ENCODE data around the gene RFX2.

Gene RFX2

DNA sequence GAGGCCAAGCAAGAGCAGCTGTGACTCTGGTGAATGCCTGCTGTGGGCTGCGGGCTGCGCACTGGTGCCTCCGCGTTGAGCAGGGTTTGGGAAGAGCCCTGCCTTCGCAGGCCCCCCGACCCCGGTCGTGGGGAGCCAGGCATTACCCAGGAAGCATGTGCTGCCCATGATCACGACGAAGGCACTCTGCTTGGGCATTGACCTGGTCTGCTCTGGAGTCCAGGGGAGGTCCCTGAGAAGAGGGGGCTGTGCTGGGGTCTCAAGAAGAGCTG is 151.5 kb downstream of the RFX2 start:
- DNase-seq: no peak
- Histone ChIP-seq H3K4me3 (ENCODE audit: insufficient read depth, low read depth, low read length, poor library complexity, severe bottlenecking) (no peak overlapping the region), H3K27me3 (replicated peaks; ENCODE audit: control insufficient read depth, insufficient read depth, low read length, poor library complexity, severe bottlenecking) (no peaks in the 10 kb centered on the region), H3K4me1 (ENCODE audit: control insufficient read depth, insufficient read depth, low read length, poor library complexity, severe bottlenecking) (peaks cover 57% of the 10 kb centered on the region), H3K27ac (ENCODE audit: insufficient read depth, low read length, poor library complexity, severe bottlenecking) (peak overlapping the region; percentile 47), H3K36me3 (ENCODE audit: control insufficient read depth, insufficient read depth, low read length) (no peaks in the 10 kb centered on the region), H3K9me3 (ENCODE audit: control insufficient read depth, low read length) (no peaks in the 10 kb centered on the region)

DNA sequence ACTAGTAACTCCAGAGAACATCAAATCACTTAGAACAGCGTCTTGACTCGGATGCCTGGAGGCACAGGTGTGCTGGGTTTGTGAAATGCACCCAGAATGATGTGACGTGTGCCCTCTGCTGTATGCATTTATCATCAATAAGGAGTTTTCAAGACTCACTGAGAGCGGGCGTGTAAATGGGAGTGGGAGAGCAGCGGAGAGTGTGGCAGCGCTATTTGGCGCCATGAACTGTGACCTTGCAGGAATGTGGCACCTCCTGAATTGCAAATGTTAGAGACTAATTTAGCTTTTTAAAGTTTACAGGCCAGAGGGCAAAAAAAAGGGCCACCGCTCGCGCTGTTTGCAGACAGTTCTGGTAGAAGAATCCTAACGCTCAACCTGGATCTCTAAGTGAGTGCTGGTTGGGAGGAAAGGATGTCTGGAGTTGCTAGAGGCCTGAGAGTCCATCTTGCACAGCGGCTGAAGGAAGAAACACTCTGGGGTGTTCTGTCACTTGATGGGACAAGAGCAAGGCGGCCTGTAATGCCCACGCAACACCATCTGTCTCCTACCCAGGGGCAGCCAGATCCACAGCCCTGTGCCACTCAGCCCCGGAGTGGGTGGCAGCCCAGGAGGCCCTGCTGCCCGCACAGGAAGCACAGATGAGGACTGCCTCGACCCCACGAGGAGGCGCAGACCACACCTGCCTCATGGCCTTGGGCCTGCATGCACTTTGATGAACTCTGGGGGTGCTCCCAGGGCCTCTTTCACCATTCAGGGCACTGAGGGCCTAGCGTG is 152.0 kb downstream of the RFX2 start:
- H3K9me3 ChIP-seq (ENCODE audit: control insufficient read depth, low read length): no peaks in the 10 kb centered on the region
- DNase-seq: no peak
- peak overlapping the region; percentile 47 for H3K27ac ChIP-seq (ENCODE audit: insufficient read depth, low read length, poor library complexity, severe bottlenecking)
- no peaks in the 10 kb centered on the region for H3K36me3 ChIP-seq (ENCODE audit: control insufficient read depth, insufficient read depth, low read length)
- H3K4me1 ChIP-seq (ENCODE audit: control insufficient read depth, insufficient read depth, low read length, poor library complexity, severe bottlenecking): peaks cover 56% of the 10 kb centered on the region
- H3K4me3 ChIP-seq (ENCODE audit: insufficient read depth, low read depth, low read length, poor library complexity, severe bottlenecking): no peak overlapping the region
- no peaks in the 10 kb centered on the region for H3K27me3 ChIP-seq (replicated peaks; ENCODE audit: control insufficient read depth, insufficient read depth, low read length, poor library complexity, severe bottlenecking)

DNA sequence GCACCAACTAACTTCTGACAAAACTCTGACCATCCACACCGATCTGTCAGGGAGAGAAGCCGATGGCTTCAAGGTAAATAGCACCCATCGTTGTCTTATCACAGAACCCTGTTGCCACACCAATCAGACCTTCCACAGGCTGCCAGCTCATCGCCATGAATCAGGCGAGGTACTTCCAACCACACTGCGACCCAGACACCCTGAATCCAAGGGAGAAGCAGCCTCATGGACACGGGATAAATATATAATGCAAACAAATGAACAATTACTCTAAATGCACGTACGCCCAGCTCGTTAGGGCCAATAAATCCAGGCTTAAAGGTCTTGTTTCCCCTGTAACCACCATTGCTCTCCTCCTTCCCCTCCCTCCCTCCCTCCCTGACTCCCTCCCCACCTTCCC is 153.1 kb downstream of the RFX2 start:
- H3K9me3 ChIP-seq (ENCODE audit: control insufficient read depth, low read length): no peaks in the 10 kb centered on the region
- peak overlapping the region; percentile 1 for H3K27ac ChIP-seq (ENCODE audit: insufficient read depth, low read length, poor library complexity, severe bottlenecking)
- peaks cover 55% of the 10 kb centered on the region for H3K4me1 ChIP-seq (ENCODE audit: control insufficient read depth, insufficient read depth, low read length, poor library complexity, severe bottlenecking)
- H3K36me3 ChIP-seq (ENCODE audit: control insufficient read depth, insufficient read depth, low read length): no peaks in the 10 kb centered on the region
- no peak overlapping the region for H3K4me3 ChIP-seq (ENCODE audit: insufficient read depth, low read depth, low read length, poor library complexity, severe bottlenecking)
- no peak for DNase-seq
- no peaks in the 10 kb centered on the region for H3K27me3 ChIP-seq (replicated peaks; ENCODE audit: control insufficient read depth, insufficient read depth, low read length, poor library complexity, severe bottlenecking)

DNA sequence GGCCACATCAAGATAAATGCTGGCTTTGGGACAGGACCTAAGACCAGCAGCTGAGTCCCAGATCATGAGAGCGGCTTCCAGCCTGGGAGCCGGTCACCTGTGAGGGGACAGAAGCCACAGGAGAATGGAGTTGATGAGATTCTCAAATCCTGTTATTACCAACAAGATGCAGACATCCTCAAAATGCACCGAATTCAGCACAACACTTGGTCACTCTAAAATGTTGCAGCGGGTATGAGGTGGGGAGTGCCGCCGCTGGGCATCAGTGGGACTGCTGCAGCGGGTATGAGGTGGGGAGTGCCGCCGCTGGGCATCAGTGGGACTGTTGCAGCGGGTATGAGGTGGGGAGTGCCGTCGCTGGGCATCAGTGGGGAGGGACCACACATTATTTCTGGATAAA is 153.6 kb downstream of the RFX2 start:
- no peaks in the 10 kb centered on the region for H3K36me3 ChIP-seq (ENCODE audit: control insufficient read depth, insufficient read depth, low read length)
- no peak overlapping the region for H3K4me3 ChIP-seq (ENCODE audit: insufficient read depth, low read depth, low read length, poor library complexity, severe bottlenecking)
- no peak overlapping the region for H3K27ac ChIP-seq (ENCODE audit: insufficient read depth, low read length, poor library complexity, severe bottlenecking)
- DNase-seq: no peak
- no peaks in the 10 kb centered on the region for H3K9me3 ChIP-seq (ENCODE audit: control insufficient read depth, low read length)
- H3K27me3 ChIP-seq (replicated peaks; ENCODE audit: control insufficient read depth, insufficient read depth, low read length, poor library complexity, severe bottlenecking): no peaks in the 10 kb centered on the region
- H3K4me1 ChIP-seq (ENCODE audit: control insufficient read depth, insufficient read depth, low read length, poor library complexity, severe bottlenecking): peaks cover 55% of the 10 kb centered on the region

DNA sequence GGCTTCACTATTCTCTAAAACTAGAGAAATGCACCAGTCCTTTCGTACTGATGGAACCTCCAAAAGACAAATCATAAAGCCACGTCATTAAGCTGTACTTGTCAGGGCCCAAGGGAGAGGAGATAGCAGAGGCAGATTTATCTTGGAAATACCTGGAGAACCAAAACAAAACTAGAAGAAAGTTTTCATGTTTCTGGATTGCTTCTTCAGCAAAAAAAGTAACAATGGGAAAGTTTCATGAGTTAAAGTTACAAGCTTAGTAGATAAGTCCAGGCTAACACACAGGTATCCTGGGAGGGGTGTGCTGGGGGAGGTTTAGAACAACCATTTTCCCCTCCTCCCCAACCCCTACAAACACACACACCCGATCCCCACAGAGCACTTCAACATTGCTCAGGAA is 154.0 kb downstream of the RFX2 start:
- no peak overlapping the region for H3K4me3 ChIP-seq (ENCODE audit: insufficient read depth, low read depth, low read length, poor library complexity, severe bottlenecking)
- H3K27me3 ChIP-seq (replicated peaks; ENCODE audit: control insufficient read depth, insufficient read depth, low read length, poor library complexity, severe bottlenecking): no peaks in the 10 kb centered on the region
- H3K4me1 ChIP-seq (ENCODE audit: control insufficient read depth, insufficient read depth, low read length, poor library complexity, severe bottlenecking): peaks cover 56% of the 10 kb centered on the region
- H3K36me3 ChIP-seq (ENCODE audit: control insufficient read depth, insufficient read depth, low read length): no peaks in the 10 kb centered on the region
- DNase-seq: no peak
- H3K9me3 ChIP-seq (ENCODE audit: control insufficient read depth, low read length): no peaks in the 10 kb centered on the region
- H3K27ac ChIP-seq (ENCODE audit: insufficient read depth, low read length, poor library complexity, severe bottlenecking): no peak overlapping the region

DNA sequence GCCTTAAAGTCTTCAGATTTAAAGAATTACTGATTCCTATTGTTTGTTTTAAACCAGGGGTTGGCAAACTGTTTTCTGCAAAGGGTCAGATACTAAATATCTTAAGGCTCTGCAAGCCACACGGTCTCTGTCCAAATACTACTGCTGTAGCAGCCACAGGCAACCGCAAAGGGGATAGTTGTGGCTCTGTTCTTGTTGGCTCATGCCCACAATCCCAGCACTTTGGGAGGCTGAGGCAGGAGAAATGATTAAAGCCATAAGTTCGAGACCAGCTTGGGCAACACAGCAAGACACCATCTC is 154.7 kb downstream of the RFX2 start:
- H3K4me1 ChIP-seq (ENCODE audit: control insufficient read depth, insufficient read depth, low read length, poor library complexity, severe bottlenecking): peaks cover 58% of the 10 kb centered on the region
- no peaks in the 10 kb centered on the region for H3K9me3 ChIP-seq (ENCODE audit: control insufficient read depth, low read length)
- H3K4me3 ChIP-seq (ENCODE audit: insufficient read depth, low read depth, low read length, poor library complexity, severe bottlenecking): no peak overlapping the region
- H3K27ac ChIP-seq (ENCODE audit: insufficient read depth, low read length, poor library complexity, severe bottlenecking): no peak overlapping the region
- no peak for DNase-seq
- H3K27me3 ChIP-seq (replicated peaks; ENCODE audit: control insufficient read depth, insufficient read depth, low read length, poor library complexity, severe bottlenecking): no peaks in the 10 kb centered on the region
- no peaks in the 10 kb centered on the region for H3K36me3 ChIP-seq (ENCODE audit: control insufficient read depth, insufficient read depth, low read length)

DNA sequence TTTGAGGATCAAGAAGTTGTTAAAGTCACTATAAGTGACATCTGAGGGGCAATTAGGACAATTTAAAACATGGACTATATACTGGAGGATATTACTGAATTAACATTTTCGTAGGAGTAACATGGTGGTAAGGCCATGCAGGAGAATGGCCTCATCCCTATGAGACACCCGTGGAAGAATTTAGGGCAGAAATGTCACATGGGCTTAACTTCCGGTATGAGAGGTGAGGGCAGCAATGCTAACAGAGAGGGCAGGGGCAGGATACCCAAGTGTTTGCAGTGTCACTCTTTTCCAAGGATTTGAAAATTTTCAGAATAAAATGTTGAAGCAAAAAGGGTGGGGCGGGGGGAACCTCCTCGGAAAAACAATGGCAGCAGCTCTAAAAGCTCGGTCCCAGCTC is 156.0 kb downstream of the RFX2 start:
- no peaks in the 10 kb centered on the region for H3K27me3 ChIP-seq (replicated peaks; ENCODE audit: control insufficient read depth, insufficient read depth, low read length, poor library complexity, severe bottlenecking)
- H3K27ac ChIP-seq (ENCODE audit: insufficient read depth, low read length, poor library complexity, severe bottlenecking): peak overlapping the region; percentile 14
- H3K36me3 ChIP-seq (ENCODE audit: control insufficient read depth, insufficient read depth, low read length): no peaks in the 10 kb centered on the region
- DNase-seq: no peak
- peaks cover 57% of the 10 kb centered on the region for H3K4me1 ChIP-seq (ENCODE audit: control insufficient read depth, insufficient read depth, low read length, poor library complexity, severe bottlenecking)
- H3K4me3 ChIP-seq (ENCODE audit: insufficient read depth, low read depth, low read length, poor library complexity, severe bottlenecking): no peak overlapping the region
- H3K9me3 ChIP-seq (ENCODE audit: control insufficient read depth, low read length): no peaks in the 10 kb centered on the region

DNA sequence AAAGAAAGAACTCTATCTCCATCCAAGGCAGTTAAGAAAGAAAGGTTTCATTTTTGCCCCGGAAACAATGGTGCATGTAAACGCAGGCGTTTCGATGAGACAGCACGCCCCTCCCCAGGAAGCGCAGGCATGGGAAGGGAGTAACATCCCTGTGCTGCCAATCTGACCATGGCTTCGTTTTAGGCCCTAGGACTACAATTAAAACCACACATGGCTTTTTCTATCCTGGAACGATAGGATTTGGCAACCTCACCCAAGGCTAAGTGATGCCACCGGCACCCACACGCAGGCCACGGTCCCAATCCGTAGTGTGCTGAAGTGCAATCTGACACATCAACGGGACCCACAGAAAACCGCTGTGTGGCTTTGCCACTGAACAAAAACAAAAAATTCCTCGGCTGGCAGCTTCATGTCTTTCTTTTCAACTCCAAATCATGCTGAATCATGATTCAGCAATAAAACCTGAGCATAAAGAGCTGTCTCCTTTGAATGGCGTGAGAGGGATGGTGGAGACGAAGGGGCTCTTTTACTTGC is 156.6 kb downstream of the RFX2 start:
- Histone ChIP-seq H3K9me3 (ENCODE audit: control insufficient read depth, low read length) (no peaks in the 10 kb centered on the region), H3K4me3 (ENCODE audit: insufficient read depth, low read depth, low read length, poor library complexity, severe bottlenecking) (peak overlapping the region; percentile 20), H3K36me3 (ENCODE audit: control insufficient read depth, insufficient read depth, low read length) (no peaks in the 10 kb centered on the region), H3K27me3 (replicated peaks; ENCODE audit: control insufficient read depth, insufficient read depth, low read length, poor library complexity, severe bottlenecking) (no peaks in the 10 kb centered on the region), H3K4me1 (ENCODE audit: control insufficient read depth, insufficient read depth, low read length, poor library complexity, severe bottlenecking) (peaks cover 58% of the 10 kb centered on the region), H3K27ac (ENCODE audit: insufficient read depth, low read length, poor library complexity, severe bottlenecking) (peak overlapping the region; percentile 26)
- no peak for DNase-seq

DNA sequence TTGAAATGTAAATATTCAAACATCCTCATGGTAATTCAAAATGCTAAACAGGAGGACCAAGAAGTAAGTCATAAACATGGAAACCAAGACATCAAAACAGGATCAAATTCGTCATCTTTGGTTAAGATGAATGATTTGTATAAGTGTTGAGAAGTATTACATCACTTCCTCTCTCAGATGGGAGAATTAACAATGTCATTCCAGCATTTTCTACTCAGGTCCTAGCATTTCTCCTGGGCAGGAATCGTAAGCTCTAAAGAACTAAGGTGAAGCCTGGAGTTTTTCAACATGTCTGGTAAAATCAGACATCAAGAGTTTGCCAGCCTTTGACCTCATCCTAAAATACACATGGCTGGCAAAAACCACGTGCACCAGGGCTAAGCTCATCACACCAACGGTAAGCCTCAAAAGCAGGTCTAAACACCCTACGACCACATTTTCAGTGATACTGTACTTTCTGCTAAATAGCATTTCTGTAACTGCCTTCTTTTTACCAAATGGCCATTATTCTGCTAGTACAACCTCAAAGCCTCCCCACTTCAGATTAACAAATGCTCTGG is 157.2 kb downstream of the RFX2 start:
- peaks cover 61% of the 10 kb centered on the region for H3K4me1 ChIP-seq (ENCODE audit: control insufficient read depth, insufficient read depth, low read length, poor library complexity, severe bottlenecking)
- H3K27me3 ChIP-seq (replicated peaks; ENCODE audit: control insufficient read depth, insufficient read depth, low read length, poor library complexity, severe bottlenecking): no peaks in the 10 kb centered on the region
- peak overlapping the region; percentile 8 for H3K4me3 ChIP-seq (ENCODE audit: insufficient read depth, low read depth, low read length, poor library complexity, severe bottlenecking)
- DNase-seq: no peak
- no peaks in the 10 kb centered on the region for H3K36me3 ChIP-seq (ENCODE audit: control insufficient read depth, insufficient read depth, low read length)
- peak overlapping the region; percentile 26 for H3K27ac ChIP-seq (ENCODE audit: insufficient read depth, low read length, poor library complexity, severe bottlenecking)
- no peaks in the 10 kb centered on the region for H3K9me3 ChIP-seq (ENCODE audit: control insufficient read depth, low read length)

DNA sequence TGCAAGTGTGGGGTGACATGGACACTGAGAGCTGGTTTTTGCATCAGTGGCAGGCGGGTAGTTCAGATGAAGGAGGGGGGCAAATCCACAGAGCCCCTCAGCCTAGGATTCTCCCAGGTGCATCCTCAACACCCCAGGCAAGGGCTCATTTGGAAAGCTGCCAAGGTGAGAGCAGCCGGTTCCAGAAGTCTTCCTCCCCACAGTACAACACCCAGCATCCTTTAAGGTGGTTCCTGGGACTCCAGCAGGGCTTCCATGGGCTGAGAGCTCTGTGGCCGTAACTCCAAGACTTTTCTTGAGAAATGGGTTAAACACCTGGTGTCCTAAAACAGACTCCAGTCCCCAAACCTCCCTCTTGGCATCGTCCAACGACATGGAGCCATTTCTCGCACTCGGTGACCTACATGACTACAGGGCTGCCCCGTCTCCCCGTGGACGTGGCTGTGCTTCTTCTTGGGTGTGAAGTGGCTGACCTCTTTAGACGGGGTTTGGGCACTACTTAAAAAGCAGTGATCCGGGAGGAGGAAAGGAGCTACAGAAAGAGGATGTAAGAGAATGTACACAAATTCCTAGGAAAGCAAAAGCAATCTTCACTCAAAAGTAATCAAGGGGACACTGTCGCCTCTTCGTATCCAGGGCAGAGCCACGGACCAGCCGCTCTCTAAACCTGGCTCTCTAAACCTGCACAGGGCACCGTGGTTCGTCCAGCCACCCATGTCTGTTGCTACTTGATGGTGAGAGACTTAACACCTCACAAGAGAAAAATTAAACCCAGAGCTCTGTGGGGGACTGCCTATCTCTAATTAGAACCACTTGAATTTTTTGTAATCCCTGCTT is 157.9 kb downstream of the RFX2 start:
- H3K4me3 ChIP-seq (ENCODE audit: insufficient read depth, low read depth, low read length, poor library complexity, severe bottlenecking): no peak overlapping the region
- peaks cover 67% of the 10 kb centered on the region for H3K4me1 ChIP-seq (ENCODE audit: control insufficient read depth, insufficient read depth, low read length, poor library complexity, severe bottlenecking)
- no peaks in the 10 kb centered on the region for H3K27me3 ChIP-seq (replicated peaks; ENCODE audit: control insufficient read depth, insufficient read depth, low read length, poor library complexity, severe bottlenecking)
- no peak for DNase-seq
- no peak overlapping the region for H3K27ac ChIP-seq (ENCODE audit: insufficient read depth, low read length, poor library complexity, severe bottlenecking)
- no peaks in the 10 kb centered on the region for H3K36me3 ChIP-seq (ENCODE audit: control insufficient read depth, insufficient read depth, low read length)
- H3K9me3 ChIP-seq (ENCODE audit: control insufficient read depth, low read length): no peaks in the 10 kb centered on the region

Data from effector memory CD4-positive, alpha-beta T cell (primary cell).